ENCODE data around the gene SYCN. TPM values are rescaled to one million over a fixed set of nuclear protein-coding genes. Genes with fewer than 3 reads are reported as not detected.

Gene SYCN
- total RNA-seq, 1 donor from 2014 or later = not detected

DNA sequence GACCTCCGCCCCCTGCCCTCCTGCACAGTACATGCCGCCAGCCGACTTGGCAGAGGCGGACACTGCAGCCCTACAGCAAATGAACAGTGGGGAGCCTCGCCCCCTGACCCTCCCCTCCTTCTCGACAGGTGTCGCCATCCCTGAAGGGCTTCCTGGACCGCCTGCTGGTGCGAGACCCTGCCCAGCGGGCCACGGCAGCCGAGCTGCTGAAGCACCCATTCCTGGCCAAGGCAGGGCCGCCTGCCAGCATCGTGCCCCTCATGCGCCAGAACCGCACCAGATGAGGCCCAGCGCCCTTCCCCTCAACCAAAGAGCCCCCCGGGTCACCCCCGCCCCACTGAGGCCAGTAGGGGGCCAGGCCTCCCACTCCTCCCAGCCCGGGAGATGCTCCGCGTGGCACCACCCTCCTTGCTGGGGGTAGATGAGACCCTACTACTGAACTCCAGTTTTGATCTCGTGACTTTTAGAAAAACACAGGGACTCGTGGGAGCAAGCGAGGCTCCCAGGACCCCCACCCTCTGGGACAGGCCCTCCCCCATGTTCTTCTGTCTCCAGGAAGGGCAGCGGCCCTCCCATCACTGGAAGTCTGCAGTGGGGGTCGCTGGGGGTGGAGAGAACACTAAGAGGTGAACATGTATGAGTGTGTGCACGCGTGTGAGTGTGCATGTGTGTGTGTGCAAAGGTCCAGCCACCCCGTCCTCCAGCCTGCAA, 25.6 kb downstream of the SYCN start:
- Mint-ChIP-seq H3K36me3 (ENCODE audit: low read depth) (peaks cover 7% of the 10 kb centered on the region), H3K9me3 (ENCODE audit: low read depth) (peaks cover 5% of the 10 kb centered on the region), H3K27ac (ENCODE audit: unreplicated experiment) (no peak overlapping the region), H3K4me3 (ENCODE audit: unreplicated experiment) (no peak overlapping the region), H3K27me3 (ENCODE audit: low read depth) (no peaks in the 10 kb centered on the region), H3K4me1 (ENCODE audit: low read depth) (no peaks in the 10 kb centered on the region)
- TF ChIP-seq, protein P1, sequence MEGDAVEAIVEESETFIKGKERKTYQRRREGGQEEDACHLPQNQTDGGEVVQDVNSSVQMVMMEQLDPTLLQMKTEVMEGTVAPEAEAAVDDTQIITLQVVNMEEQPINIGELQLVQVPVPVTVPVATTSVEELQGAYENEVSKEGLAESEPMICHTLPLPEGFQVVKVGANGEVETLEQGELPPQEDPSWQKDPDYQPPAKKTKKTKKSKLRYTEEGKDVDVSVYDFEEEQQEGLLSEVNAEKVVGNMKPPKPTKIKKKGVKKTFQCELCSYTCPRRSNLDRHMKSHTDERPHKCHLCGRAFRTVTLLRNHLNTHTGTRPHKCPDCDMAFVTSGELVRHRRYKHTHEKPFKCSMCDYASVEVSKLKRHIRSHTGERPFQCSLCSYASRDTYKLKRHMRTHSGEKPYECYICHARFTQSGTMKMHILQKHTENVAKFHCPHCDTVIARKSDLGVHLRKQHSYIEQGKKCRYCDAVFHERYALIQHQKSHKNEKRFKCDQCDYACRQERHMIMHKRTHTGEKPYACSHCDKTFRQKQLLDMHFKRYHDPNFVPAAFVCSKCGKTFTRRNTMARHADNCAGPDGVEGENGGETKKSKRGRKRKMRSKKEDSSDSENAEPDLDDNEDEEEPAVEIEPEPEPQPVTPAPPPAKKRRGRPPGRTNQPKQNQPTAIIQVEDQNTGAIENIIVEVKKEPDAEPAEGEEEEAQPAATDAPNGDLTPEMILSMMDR (IDR thresholded peaks at IDR 0.05) = no peak
- no peak for DNase-seq (ENCODE audit: low spot score)

DNA sequence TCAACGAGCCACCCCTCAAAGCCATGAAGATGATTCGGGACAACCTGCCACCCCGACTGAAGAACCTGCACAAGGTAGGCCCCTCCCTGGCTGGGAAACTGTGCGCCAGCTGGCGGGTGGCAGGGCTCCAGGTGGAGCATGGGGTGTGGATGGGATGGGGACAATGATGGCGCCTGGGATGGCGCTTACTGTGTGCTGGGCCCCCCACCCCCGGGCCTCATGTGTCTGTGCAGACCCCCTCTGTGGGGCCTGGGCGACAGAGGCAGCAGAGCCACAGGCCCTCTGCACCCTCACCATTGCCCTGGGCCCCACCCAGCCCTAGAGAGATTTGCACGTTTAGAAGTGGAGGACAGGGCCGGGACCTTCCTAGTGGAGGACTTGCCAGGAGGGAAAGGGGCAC, 26.3 kb downstream of the SYCN start:
- Mint-ChIP-seq H3K27me3 (ENCODE audit: low read depth) (no peaks in the 10 kb centered on the region), H3K9me3 (ENCODE audit: low read depth) (no peaks in the 10 kb centered on the region), H3K4me1 (ENCODE audit: low read depth) (no peaks in the 10 kb centered on the region), H3K27ac (ENCODE audit: unreplicated experiment) (no peak overlapping the region), H3K4me3 (ENCODE audit: unreplicated experiment) (no peak overlapping the region), H3K36me3 (ENCODE audit: low read depth) (peaks cover 7% of the 10 kb centered on the region)
- TF ChIP-seq, protein P1 (IDR thresholded peaks at IDR 0.05) = no peak
- DNase-seq (ENCODE audit: low spot score) = no peak

DNA sequence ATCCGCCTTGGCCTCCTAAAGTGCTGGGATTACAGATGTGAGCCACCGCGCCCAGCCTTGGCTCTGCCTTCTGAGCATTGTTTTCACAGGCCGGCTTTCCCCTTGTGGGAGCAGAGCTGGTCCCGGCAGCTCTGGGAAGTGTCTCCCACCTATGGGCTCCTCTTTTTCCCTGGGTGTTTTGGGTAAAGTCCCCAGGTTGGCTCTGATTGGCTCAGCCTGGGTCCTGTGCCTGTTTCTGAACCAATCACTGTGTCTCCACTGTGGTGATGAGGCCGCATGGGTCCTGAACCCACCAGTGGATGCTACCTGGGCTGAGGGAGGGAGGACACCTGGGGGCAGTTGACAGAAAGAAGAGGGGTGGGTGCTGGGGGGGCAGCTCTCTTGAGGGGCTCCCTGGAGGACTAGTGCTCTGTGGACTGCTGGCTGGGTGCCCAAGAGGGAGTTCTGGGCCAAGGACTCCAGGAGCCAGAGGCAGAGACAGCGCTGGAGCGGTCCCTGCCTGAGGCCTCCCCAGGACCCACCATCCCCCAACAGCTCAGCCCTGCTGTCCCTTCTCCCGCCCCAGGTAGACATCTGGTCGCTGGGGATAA, 26.9 kb downstream of the SYCN start:
- no peaks in the 10 kb centered on the region for H3K9me3 Mint-ChIP-seq (ENCODE audit: low read depth)
- no peaks in the 10 kb centered on the region for H3K4me1 Mint-ChIP-seq (ENCODE audit: low read depth)
- peaks cover 7% of the 10 kb centered on the region for H3K36me3 Mint-ChIP-seq (ENCODE audit: low read depth)

DNA sequence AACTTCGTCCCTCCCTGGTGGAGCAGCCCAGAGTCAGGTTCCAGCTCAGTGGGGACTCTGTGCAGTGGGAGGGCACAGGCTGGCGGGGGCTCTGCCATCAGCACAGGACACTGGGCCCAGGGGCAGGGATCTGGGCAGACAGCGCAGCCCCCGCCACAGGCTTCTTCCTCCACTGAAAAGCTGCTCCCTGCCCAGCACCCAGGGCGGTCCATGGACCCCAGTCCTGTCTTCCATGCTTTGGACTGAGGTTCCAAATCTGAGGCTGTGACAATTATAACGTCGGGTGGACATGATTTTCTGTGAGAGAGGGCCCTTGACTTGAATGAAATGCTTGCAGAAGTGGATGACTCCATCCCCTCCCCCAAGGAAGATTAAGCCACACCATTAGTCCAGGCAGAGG, 28.5 kb downstream of the SYCN start:
- no peaks in the 10 kb centered on the region for H3K9me3 Mint-ChIP-seq (ENCODE audit: low read depth)
- no peak for DNase-seq (ENCODE audit: low spot score)
- H3K36me3 Mint-ChIP-seq (ENCODE audit: low read depth) = peaks cover 7% of the 10 kb centered on the region
- no peaks in the 10 kb centered on the region for H3K27me3 Mint-ChIP-seq (ENCODE audit: low read depth)
- H3K27ac Mint-ChIP-seq (ENCODE audit: unreplicated experiment) = no peak overlapping the region
- TF ChIP-seq, protein P1 (IDR thresholded peaks at IDR 0.05) = no peak
- H3K4me1 Mint-ChIP-seq (ENCODE audit: low read depth) = no peaks in the 10 kb centered on the region
- H3K4me3 Mint-ChIP-seq (ENCODE audit: unreplicated experiment) = no peak overlapping the region

More for the DNA sequence above, 26.9 kb downstream of the SYCN start:
- Mint-ChIP-seq H3K27me3 (ENCODE audit: low read depth) (no peaks in the 10 kb centered on the region), H3K4me3 (ENCODE audit: unreplicated experiment) (no peak overlapping the region), H3K27ac (ENCODE audit: unreplicated experiment) (no peak overlapping the region)
- TF ChIP-seq, protein P1 (IDR thresholded peaks at IDR 0.05) = no peak
- DNase-seq (ENCODE audit: low spot score) = no peak

DNA sequence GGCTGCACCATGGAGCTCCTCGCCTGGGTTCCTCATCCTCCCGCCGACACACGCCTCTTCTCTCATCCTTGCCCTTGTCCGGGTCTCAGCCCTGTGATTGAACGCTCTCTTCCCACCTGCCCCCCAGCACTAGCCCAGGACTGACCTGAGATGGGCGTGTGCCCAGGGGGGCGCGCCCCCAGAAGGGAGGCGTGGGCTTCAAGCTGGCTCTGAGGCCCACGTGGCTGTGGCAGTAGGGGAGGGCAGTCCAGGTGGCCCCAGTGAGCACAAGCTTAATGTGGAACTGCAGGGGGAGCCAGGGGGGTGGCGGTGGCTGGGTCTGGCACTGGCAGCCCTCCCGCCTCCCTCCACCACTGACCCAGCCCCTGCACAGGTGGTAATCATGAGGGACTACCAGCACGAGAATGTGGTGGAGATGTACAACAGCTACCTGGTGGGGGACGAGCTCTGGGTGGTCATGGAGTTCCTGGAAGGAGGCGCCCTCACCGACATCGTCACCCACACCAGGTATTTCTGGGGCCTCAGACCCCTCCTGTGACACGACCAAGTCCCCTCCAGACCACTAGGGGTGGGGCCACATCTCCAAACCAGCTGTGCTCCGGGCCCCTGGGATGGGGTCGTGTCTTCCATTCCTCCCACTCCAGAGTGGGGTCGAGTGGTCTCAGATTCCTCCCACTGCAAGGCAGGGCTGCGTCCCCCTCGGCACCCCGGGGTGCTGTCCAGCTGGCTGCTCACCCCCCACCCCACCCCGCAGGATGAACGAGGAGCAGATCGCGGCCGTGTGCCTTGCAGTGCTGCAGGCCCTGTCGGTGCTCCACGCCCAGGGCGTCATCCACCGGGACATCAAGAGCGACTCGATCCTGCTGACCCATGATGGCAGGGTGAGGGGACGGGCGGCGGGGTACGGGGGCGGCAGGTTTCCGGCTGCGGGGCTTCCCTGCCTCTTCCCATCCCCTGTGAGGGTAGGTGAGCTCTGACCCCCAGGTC, 29.2 kb downstream of the SYCN start:
- Mint-ChIP-seq H3K4me1 (ENCODE audit: low read depth) (no peaks in the 10 kb centered on the region), H3K27ac (ENCODE audit: unreplicated experiment) (no peak overlapping the region), H3K36me3 (ENCODE audit: low read depth) (peaks cover 8% of the 10 kb centered on the region), H3K27me3 (ENCODE audit: low read depth) (no peaks in the 10 kb centered on the region), H3K9me3 (ENCODE audit: low read depth) (no peaks in the 10 kb centered on the region), H3K4me3 (ENCODE audit: unreplicated experiment) (no peak overlapping the region)
- TF ChIP-seq, protein P1 (IDR thresholded peaks at IDR 0.05) = no peak
- DNase-seq (ENCODE audit: low spot score) = no peak

Measured in chondrocyte (in vitro differentiated cells).